K562 (cell line): ENCODE measurements around the gene ICA1L. TPM values are rescaled to one million over a fixed set of nuclear protein-coding genes. Genes with fewer than 3 reads are reported as not detected.

Experiments used
- ATF7 ChIP-seq: fragments of 450-650 bp; IDR thresholded peaks from 2 replicates; pipeline ENCODE4 v1.7.1; 2014; ENCODE audit warnings: mild to moderate bottlenecking, moderate library complexity
- HEY1 ChIP-seq: fragments of 250-450 bp; sonication (Bioruptor Pico); IDR thresholded peaks from 2 replicates; pipeline ENCODE4 v1.5.0; 2020; ENCODE audit warnings: mild to moderate bottlenecking, moderate library complexity, borderline replicate concordance
- NR2C2 ChIP-seq, 2 experiments: fragments of 200-800 bp in 1 of 2; sonication (Bioruptor generic) in 1 of 2; sonication (generic) in 1 of 2; formaldehyde crosslinking in 1 of 2; IDR thresholded peaks; 2 replicates each; pipeline versions ENCODE4 v1.6.1 to v1.8.0; 2016 to 2022; ENCODE audit warnings: mild to moderate bottlenecking in 1 of 2, missing compliant biosample characterization in 1 of 2, missing genetic modification characterization in 1 of 2, missing genetic modification reagents in 1 of 2
- RBM39 ChIP-seq: fragments of 200-400 bp; formaldehyde crosslinking; optimal IDR thresholded peaks from 2 replicates; pipeline ENCODE3; 2018; ENCODE audit warnings: low read depth, low read length
- SIX5 ChIP-seq, 2 experiments: IDR thresholded peaks; 2 replicates each; pipeline ENCODE4 v1.6.1; 2011; ENCODE audit warnings: low read length in 2 of 2, borderline replicate concordance in 1 of 2, low read depth in 1 of 2, mild to moderate bottlenecking in 1 of 2, moderate library complexity in 1 of 2; ENCODE audit not compliant: insufficient read depth in 1 of 2
- ZBTB17 ChIP-seq: fragments of 450-650 bp; formaldehyde crosslinking; IDR thresholded peaks from 2 replicates; pipeline ENCODE4 v1.4.0; 2020; ENCODE audit warnings: mild to moderate bottlenecking
- ZKSCAN8 ChIP-seq: fragments of 200-800 bp; sonication (Bioruptor generic); IDR thresholded peaks from 2 replicates; pipeline ENCODE4 v1.6.1; 2016; ENCODE audit warnings: missing genetic modification characterization, missing compliant biosample characterization
- ZNF79 ChIP-seq: fragments of 250-450 bp; sonication (Bioruptor Pico); IDR thresholded peaks from 2 replicates; pipeline ENCODE4 v1.4.0; 2020; ENCODE audit warnings: low read depth, mild to moderate bottlenecking, moderate library complexity
- polyA plus RNA-seq, 8 experiments: library from polyadenylated mRNA; depleted of rRNA in 4 of 8; stranded (reverse) in 5 of 8; unstranded in 3 of 8; fragments of >200 nt; fragmentation: Nextera tagmentation in 2 of 8; fragmentation: Illumina TruSeq in 1 of 8; extraction: Ambion mirVana in 2 of 8; extraction: Trizol in 1 of 8; gene quantifications; 2 replicates each; pipeline versions ENCODE4 v1.2.1 to v1.2.3, GENCODE V29; 2011 to 2014; ENCODE audit warnings: inconsistent platforms in 1 of 8, missing spikeins in 1 of 8
- total RNA-seq, 7 experiments: library from RNA; depleted of rRNA in 6 of 7; stranded (reverse); fragments of >200 nt in 6 of 7; fragmentation: Illumina TruSeq in 2 of 7; extraction: Trizol in 2 of 7; gene quantifications; 2 replicates each; pipeline versions ENCODE4 v1.2.1 to v1.2.3, GENCODE V29; 2011 to 2021; ENCODE audit warnings: low replicate concordance in 1 of 7
- TF ChIP-seq, protein P1 (sequence below), 2 experiments: fragments of 450-650 bp in 1 of 2; sonication (generic) in 1 of 2; formaldehyde crosslinking in 1 of 2; IDR thresholded peaks; 2 replicates each; pipeline versions ENCODE4 v1.7.1 to v1.9.0; 2016 to 2022; ENCODE audit warnings: inconsistent platforms in 1 of 2, mild to moderate bottlenecking in 1 of 2, missing genetic modification reagents in 1 of 2
- TF ChIP-seq, protein P2 (sequence below): fragments of 250-450 bp; sonication (Bioruptor Pico); IDR thresholded peaks from 2 replicates; pipeline ENCODE4 v1.5.0; 2020; ENCODE audit warnings: mild to moderate bottlenecking
- TF ChIP-seq, protein P3 (sequence below), 2 experiments: IDR thresholded peaks; 2 replicates each; pipeline ENCODE4 v1.6.1; 2012; ENCODE audit warnings: improper control_type of control experiment in 2 of 2, low read depth in 2 of 2, low read length in 2 of 2, borderline replicate concordance in 1 of 2

ICA1L gene
- total and polyA plus RNA-seq, 9 of the 15 experiments (the other 6 are each of a cell fraction or from before 2014, with no cell fraction given) = 0.57 to 1.7 (median 1.1) TPM

DNA sequence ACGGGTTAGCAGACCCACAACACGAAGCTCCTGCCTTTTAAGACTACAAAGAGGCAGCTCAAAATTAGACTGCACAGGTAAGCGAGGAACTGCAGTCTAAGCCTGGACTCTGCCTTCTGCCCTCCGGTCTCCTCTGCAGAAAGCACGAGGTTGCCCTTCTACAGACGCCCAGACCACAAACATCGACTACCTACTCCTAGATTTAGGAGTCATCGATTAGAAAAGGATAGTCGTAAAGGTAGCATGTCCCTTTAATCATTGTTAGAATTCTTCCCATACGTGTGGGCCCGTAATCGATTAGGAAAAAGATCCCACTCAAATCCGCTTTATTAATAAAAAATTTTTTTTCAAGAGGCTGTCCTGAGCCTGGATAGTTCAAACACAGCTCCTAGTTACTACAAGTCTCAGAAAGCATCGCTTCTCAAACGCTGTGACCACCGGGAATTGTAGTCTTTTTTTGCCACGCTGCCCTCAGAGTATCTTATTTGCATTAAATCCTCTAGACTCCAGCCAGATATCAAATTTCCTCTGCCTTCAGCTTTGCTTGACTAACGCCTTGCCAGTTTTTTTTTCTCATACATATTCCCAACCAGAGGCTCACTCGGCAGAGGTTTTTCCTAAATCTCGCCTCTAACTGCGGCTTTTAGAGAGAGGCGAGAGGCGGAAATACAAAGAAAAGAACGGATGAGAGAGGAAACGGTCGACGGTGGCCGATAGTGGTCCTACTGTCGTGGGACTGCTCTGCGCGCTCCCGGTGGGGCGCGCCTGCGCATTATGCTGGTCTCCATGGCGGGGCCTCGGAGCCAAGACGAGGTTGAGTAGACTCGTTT, 40.2 kb upstream of the ICA1L start, which contains the start of the genes CARF and WDR12 (continued):
- TF ChIP-seq, protein P1, sequence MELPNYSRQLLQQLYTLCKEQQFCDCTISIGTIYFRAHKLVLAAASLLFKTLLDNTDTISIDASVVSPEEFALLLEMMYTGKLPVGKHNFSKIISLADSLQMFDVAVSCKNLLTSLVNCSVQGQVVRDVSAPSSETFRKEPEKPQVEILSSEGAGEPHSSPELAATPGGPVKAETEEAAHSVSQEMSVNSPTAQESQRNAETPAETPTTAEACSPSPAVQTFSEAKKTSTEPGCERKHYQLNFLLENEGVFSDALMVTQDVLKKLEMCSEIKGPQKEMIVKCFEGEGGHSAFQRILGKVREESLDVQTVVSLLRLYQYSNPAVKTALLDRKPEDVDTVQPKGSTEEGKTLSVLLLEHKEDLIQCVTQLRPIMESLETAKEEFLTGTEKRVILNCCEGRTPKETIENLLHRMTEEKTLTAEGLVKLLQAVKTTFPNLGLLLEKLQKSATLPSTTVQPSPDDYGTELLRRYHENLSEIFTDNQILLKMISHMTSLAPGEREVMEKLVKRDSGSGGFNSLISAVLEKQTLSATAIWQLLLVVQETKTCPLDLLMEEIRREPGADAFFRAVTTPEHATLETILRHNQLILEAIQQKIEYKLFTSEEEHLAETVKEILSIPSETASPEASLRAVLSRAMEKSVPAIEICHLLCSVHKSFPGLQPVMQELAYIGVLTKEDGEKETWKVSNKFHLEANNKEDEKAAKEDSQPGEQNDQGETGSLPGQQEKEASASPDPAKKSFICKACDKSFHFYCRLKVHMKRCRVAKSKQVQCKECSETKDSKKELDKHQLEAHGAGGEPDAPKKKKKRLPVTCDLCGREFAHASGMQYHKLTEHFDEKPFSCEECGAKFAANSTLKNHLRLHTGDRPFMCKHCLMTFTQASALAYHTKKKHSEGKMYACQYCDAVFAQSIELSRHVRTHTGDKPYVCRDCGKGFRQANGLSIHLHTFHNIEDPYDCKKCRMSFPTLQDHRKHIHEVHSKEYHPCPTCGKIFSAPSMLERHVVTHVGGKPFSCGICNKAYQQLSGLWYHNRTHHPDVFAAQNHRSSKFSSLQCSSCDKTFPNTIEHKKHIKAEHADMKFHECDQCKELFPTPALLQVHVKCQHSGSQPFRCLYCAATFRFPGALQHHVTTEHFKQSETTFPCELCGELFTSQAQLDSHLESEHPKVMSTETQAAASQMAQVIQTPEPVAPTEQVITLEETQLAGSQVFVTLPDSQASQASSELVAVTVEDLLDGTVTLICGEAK (IDR thresholded peaks at IDR 0.05) = peak; percentile 80
- TF ChIP-seq, protein P1 (CRISPR knock-in tag; IDR thresholded peaks at IDR 0.05) = no peak
- TF ChIP-seq ATF7 = peak; percentile 24
- peak; percentile 9 to 24; a peak in 1 of 4 replicates for TF ChIP-seq SIX5 (IDR thresholded peaks at IDR 0.05; ENCODE audit: borderline replicate concordance in 1 of 2, insufficient read depth in 1 of 2, low read depth in 1 of 2, low read length in 2 of 2)
- TF ChIP-seq RBM39 = peak; percentile 52
- no peak for TF ChIP-seq ZKSCAN8
- TF ChIP-seq, protein P2, sequence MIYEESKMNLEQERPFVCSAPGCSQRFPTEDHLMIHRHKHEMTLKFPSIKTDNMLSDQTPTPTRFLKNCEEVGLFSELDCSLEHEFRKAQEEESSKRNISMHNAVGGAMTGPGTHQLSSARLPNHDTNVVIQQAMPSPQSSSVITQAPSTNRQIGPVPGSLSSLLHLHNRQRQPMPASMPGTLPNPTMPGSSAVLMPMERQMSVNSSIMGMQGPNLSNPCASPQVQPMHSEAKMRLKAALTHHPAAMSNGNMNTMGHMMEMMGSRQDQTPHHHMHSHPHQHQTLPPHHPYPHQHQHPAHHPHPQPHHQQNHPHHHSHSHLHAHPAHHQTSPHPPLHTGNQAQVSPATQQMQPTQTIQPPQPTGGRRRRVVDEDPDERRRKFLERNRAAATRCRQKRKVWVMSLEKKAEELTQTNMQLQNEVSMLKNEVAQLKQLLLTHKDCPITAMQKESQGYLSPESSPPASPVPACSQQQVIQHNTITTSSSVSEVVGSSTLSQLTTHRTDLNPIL = no peak
- TF ChIP-seq, protein P3, sequence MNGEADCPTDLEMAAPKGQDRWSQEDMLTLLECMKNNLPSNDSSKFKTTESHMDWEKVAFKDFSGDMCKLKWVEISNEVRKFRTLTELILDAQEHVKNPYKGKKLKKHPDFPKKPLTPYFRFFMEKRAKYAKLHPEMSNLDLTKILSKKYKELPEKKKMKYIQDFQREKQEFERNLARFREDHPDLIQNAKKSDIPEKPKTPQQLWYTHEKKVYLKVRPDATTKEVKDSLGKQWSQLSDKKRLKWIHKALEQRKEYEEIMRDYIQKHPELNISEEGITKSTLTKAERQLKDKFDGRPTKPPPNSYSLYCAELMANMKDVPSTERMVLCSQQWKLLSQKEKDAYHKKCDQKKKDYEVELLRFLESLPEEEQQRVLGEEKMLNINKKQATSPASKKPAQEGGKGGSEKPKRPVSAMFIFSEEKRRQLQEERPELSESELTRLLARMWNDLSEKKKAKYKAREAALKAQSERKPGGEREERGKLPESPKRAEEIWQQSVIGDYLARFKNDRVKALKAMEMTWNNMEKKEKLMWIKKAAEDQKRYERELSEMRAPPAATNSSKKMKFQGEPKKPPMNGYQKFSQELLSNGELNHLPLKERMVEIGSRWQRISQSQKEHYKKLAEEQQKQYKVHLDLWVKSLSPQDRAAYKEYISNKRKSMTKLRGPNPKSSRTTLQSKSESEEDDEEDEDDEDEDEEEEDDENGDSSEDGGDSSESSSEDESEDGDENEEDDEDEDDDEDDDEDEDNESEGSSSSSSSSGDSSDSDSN (IDR thresholded peaks at IDR 0.05; ENCODE audit: borderline replicate concordance in 1 of 2, low read depth in 2 of 2, low read length in 2 of 2) = 0 out of 4 replicates have a peak, but pooled peaks of 1 of the 2 experiments have one; percentile 28
- TF ChIP-seq NR2C2 (CRISPR knock-in tag; IDR thresholded peaks at IDR 0.05) = no peak
- peak; percentile 72; the same call in 1 of the 2 replicates for TF ChIP-seq NR2C2 (tag; IDR thresholded peaks at IDR 0.05)
- TF ChIP-seq ZNF79 (CRISPR knock-in tag) = no peak
- peak; percentile 99 for TF ChIP-seq ZBTB17 (CRISPR knock-in tag)
- no peak for TF ChIP-seq HEY1 (CRISPR knock-in tag)
